H1 (cell line): ENCODE results near the gene ITGA11. TPM values are rescaled to one million over a fixed set of nuclear protein-coding genes. Genes with fewer than 3 reads are reported as not detected.

Experiments
- CTCF ChIA-PET: fragments of 300-600 bp; sonication (Branson Sonifier 250); formaldehyde crosslinking; loops from one replicate; lab custom pipeline; 2021; ENCODE audit not compliant: partially characterized antibody; lab: Charles Lee
- POLR2A ChIA-PET: fragments of 300-600 bp; sonication (Branson Sonifier 250); formaldehyde crosslinking; loops from one replicate; lab custom pipeline; 2021; ENCODE audit warnings: inconsistent platforms; ENCODE audit not compliant: partially characterized antibody; lab: Charles Lee
- DNase-seq, 2 experiments: peaks; one replicate each; pipeline versions ENCODE4 v3.0.0 to v3.0.0-alpha.2; 2010 to 2022; ENCODE audit warnings: low spot score in 2 of 2, low read depth in 1 of 2, mixed read lengths in 1 of 2
- FAIRE-seq: peaks from 2 replicates; lab custom pipeline; 2011; peaks lifted over from hg19 to GRCh38; lab: Jason Lieb, UNC
- H2AFZ ChIP-seq: 2 replicates; pipeline ENCODE4 v1.8.1; 2012; ENCODE audit warnings: low read length, inconsistent platforms
- H2AK5ac ChIP-seq: 2 replicates; pipeline ENCODE4 v1.6.1; 2013; ENCODE audit warnings: low read depth, low read length
- H2BK120ac ChIP-seq: replicated peaks from 2 replicates; pipeline ENCODE3; 2013; ENCODE audit warnings: low read depth, low read length, inconsistent platforms
- H2BK12ac ChIP-seq: 2 replicates; pipeline ENCODE4 v1.6.1; 2013; ENCODE audit warnings: low read depth, low read length
- H2BK15ac ChIP-seq: 2 replicates; pipeline ENCODE4 v1.6.1; 2013; ENCODE audit warnings: low read length
- H2BK20ac ChIP-seq: 2 replicates; pipeline ENCODE4 v1.6.1; 2013; ENCODE audit warnings: low read length
- H2BK5ac ChIP-seq: 2 replicates; pipeline ENCODE4 v1.6.1; 2013; ENCODE audit warnings: low read depth, low read length
- H3K14ac ChIP-seq: 2 replicates; pipeline ENCODE4 v1.6.1; 2013; ENCODE audit warnings: inconsistent platforms; ENCODE audit not compliant: insufficient read length
- H3K18ac ChIP-seq: 2 replicates; pipeline ENCODE4 v1.6.1; 2013; ENCODE audit warnings: low read length; ENCODE audit errors: extremely low read depth
- H3K23ac ChIP-seq: 2 replicates; pipeline ENCODE4 v1.6.1; 2013; ENCODE audit warnings: inconsistent platforms; ENCODE audit not compliant: insufficient read length
- H3K23me2 ChIP-seq: 2 replicates; pipeline ENCODE4 v1.6.1; 2013; ENCODE audit warnings: low read depth, low read length
- H3K27ac ChIP-seq: 2 replicates; pipeline ENCODE4 v1.6.1; 2011; ENCODE audit warnings: low read depth, low read length, inconsistent platforms
- H3K27me3 ChIP-seq, 4 experiments: replicated peaks in 1 of 4; 1 replicate in 1 of 4; 2 replicates in 3 of 4; pipeline versions ENCODE4 v1.6.1 to v1.8.1; 2011 to 2013; ENCODE audit warnings: low read length in 3 of 4, mild to moderate bottlenecking in 3 of 4, inconsistent platforms in 2 of 4, mixed read lengths in 2 of 4, moderate library complexity in 1 of 4; ENCODE audit not compliant: control insufficient read depth in 3 of 4, insufficient read depth in 3 of 4; ENCODE audit errors: extremely low read depth in 1 of 4
- H3K36me3 ChIP-seq, 4 experiments: 2 replicates each; pipeline versions ENCODE4 v1.6.1 to v1.8.1; 2011 to 2013; ENCODE audit warnings: mild to moderate bottlenecking in 4 of 4, low read length in 3 of 4, moderate library complexity in 2 of 4, control low read depth in 1 of 4, inconsistent platforms in 1 of 4; ENCODE audit not compliant: insufficient read depth in 4 of 4, control insufficient read depth in 2 of 4
- H3K4ac ChIP-seq: replicated peaks from 2 replicates; pipeline ENCODE3; 2013; ENCODE audit warnings: low read length, low read depth, mixed read lengths, inconsistent platforms; ENCODE audit not compliant: insufficient read length
- H3K4me1 ChIP-seq, 4 experiments: replicated peaks in 1 of 4; 1 replicate in 1 of 4; 2 replicates in 3 of 4; pipeline versions ENCODE4 v1.6.1 to v1.8.1; 2011 to 2013; ENCODE audit warnings: low read length in 3 of 4, inconsistent platforms in 2 of 4, mixed read lengths in 1 of 4; ENCODE audit not compliant: insufficient read depth in 4 of 4, control insufficient read depth in 3 of 4
- H3K4me2 ChIP-seq, 2 experiments: 2 replicates each; pipeline versions ENCODE4 v1.6.1 to v1.8.1; 2011 to 2013; ENCODE audit warnings: low read depth in 2 of 2, low read length in 2 of 2, control low read depth in 1 of 2, inconsistent platforms in 1 of 2, mild to moderate bottlenecking in 1 of 2; ENCODE audit not compliant: insufficient read depth in 1 of 2
- H3K4me3 ChIP-seq, 4 experiments: fragments of 200-600, 300-600 bp in 1 of 4; sonication (generic), shearing (Covaris generic), sonication (Bioruptor Twin) in 1 of 4; 2 replicates each; pipeline versions ENCODE4 v1.5.1 to v1.8.1; 2011 to 2016; ENCODE audit warnings: low read length in 4 of 4, low read depth in 3 of 4, control low read depth in 2 of 4, inconsistent platforms in 2 of 4, mild to moderate bottlenecking in 2 of 4, mixed read lengths in 1 of 4, moderate library complexity in 1 of 4; ENCODE audit not compliant: insufficient read depth in 2 of 4; ENCODE audit errors: extremely low read depth in 1 of 4
- H3K56ac ChIP-seq: replicated peaks from 2 replicates; pipeline ENCODE3; 2013; ENCODE audit warnings: low read depth, mild to moderate bottlenecking, mixed read lengths, low read length, inconsistent platforms; ENCODE audit not compliant: insufficient read length
- H3K79me1 ChIP-seq: 2 replicates; pipeline ENCODE4 v1.6.1; 2013; ENCODE audit warnings: low read depth, low read length, control low read depth
- H3K79me2 ChIP-seq, 2 experiments: 2 replicates each; pipeline versions ENCODE4 v1.6.1 to v1.8.1; 2012 to 2013; ENCODE audit warnings: low read length in 2 of 2, mild to moderate bottlenecking in 2 of 2, inconsistent platforms in 1 of 2; ENCODE audit not compliant: insufficient read depth in 2 of 2, control insufficient read depth in 1 of 2
- H3K9ac ChIP-seq, 4 experiments: replicated peaks in 1 of 4; 1 replicate in 1 of 4; 2 replicates in 3 of 4; pipeline versions ENCODE4 v1.6.1 to v1.8.1; 2011 to 2013; ENCODE audit warnings: low read depth in 3 of 4, low read length in 3 of 4, control low read depth in 2 of 4, mild to moderate bottlenecking in 2 of 4, moderate library complexity in 2 of 4, inconsistent platforms in 1 of 4; ENCODE audit errors: extremely low read depth in 1 of 4
- H3K9me3 ChIP-seq, 2 experiments: 2 replicates each; pipeline versions ENCODE4 v1.6.1 to v1.8.1; 2012 to 2013; ENCODE audit warnings: mild to moderate bottlenecking in 2 of 2, moderate library complexity in 2 of 2, control low read depth in 1 of 2, inconsistent platforms in 1 of 2, low read depth in 1 of 2, low read length in 1 of 2, mixed read lengths in 1 of 2; ENCODE audit not compliant: insufficient read depth in 2 of 2
- H4K20me1 ChIP-seq, 2 experiments: replicated peaks in 1 of 2; 2 replicates each; pipeline versions ENCODE3 to v1.8.1; 2011 to 2013; ENCODE audit warnings: inconsistent platforms in 2 of 2, low read length in 2 of 2, mild to moderate bottlenecking in 1 of 2; ENCODE audit not compliant: insufficient read depth in 2 of 2, control insufficient read depth in 1 of 2
- H4K5ac ChIP-seq: 2 replicates; pipeline ENCODE4 v1.6.1; 2013; ENCODE audit warnings: low read length, low read depth, mixed read lengths, inconsistent platforms; ENCODE audit not compliant: insufficient read length
- H4K8ac ChIP-seq: 2 replicates; pipeline ENCODE4 v1.8.0; 2013; ENCODE audit warnings: mild to moderate bottlenecking, moderate library complexity, low read length, inconsistent platforms; ENCODE audit not compliant: insufficient read depth; ENCODE audit errors: extremely low read depth
- H4K91ac ChIP-seq: replicated peaks from 2 replicates; pipeline ENCODE3; 2013; ENCODE audit warnings: low read length, mixed read lengths, inconsistent platforms; ENCODE audit not compliant: insufficient read length
- BRCA1 ChIP-seq: IDR thresholded peaks from 2 replicates; pipeline ENCODE4 v1.6.1; 2012; ENCODE audit warnings: low read depth, low read length, improper control_type of control experiment
- JUN ChIP-seq: IDR thresholded peaks from 2 replicates; pipeline ENCODE4 v1.6.1; 2011; ENCODE audit warnings: low read depth, mild to moderate bottlenecking, improper control_type of control experiment, low read length
- SAP30 ChIP-seq: fragments of 300-600 bp; sonication (generic); IDR thresholded peaks from 2 replicates; pipeline ENCODE4 v1.7.1; 2012; ENCODE audit warnings: low read length, moderate library complexity, mild to moderate bottlenecking, inconsistent platforms; ENCODE audit not compliant: insufficient read depth, insufficient replicate concordance
- polyA plus RNA-seq, 7 experiments: library from polyadenylated mRNA; depleted of rRNA in 3 of 7; stranded (reverse) in 5 of 7; unstranded in 2 of 7; fragments of >200 nt in 5 of 7; fragments of 200-250 nt in 2 of 7; gene quantifications; 1 replicate in 5 of 7; 2 replicates in 1 of 7; 4 replicates in 1 of 7; pipeline versions ENCODE4 v1.2.1 to v1.2.3, GENCODE V29; 2011 to 2013; ENCODE audit warnings: missing spikeins in 2 of 7, mixed read lengths in 2 of 7
- total RNA-seq: library from RNA; stranded (reverse); fragmentation: NEBNext Ultra II Directional; extraction: Animal tissue kit (Norgen Biotek cat#: 25700); gene quantifications from 2 replicates; pipeline ENCODE4 v1.2.1, GENCODE V29; 2021

ITGA11 gene
- total and polyA plus RNA-seq, 2 of the 8 experiments (the other 6 are each of a cell fraction or from before 2014, with no cell fraction given) = 0.05 to 0.06 TPM

DNA sequence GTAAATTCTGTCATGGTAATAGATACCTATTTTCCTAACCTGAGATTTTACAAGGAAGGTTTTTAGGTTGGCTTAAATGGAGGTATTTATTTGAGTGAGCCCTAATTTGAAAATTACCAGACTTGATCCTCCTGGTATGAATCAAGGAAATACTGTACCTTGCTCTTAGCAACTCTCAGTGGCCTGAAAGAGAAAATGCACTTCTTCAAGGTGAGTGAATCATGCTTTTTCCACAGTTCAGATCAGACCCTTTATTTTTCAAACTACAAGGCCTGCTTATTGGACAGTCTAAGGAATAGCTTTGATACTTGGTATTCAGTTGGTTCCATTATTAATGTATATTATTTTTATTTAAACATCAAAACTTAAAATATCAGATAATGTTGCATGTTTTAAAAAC is 139.0 kb downstream of the ITGA11 start:
- Histone ChIP-seq H3K79me1 (0 out of 2 replicates have a peak, but pooled peaks cover 2% of the 10 kb centered on the region), H3K9me3 (no peaks in the 10 kb centered on the region), H2AK5ac (no peak overlapping the region), H3K4me1 (peaks cover 0 to 13% (median 5%) of the 10 kb centered on the region in 4 experiments; a peak in 3 of 7 replicates), H4K91ac (no peak overlapping the region), H4K8ac (no peak overlapping the region), H4K20me1 (peaks cover 6 to 8% of the 10 kb centered on the region in 2 experiments), H4K5ac (no peak overlapping the region), H2BK5ac (no peak overlapping the region), H3K27ac (no peak overlapping the region), H3K79me2 (peaks cover 6 to 65% of the 10 kb centered on the region in 2 experiments), H2BK12ac (no peak overlapping the region), H3K27me3 (no peaks in the 10 kb centered on the region), H2BK120ac (no peak overlapping the region), H3K9ac (no peak overlapping the region), H3K23ac (no peak overlapping the region), H3K18ac (no peak overlapping the region), H2BK15ac (no peak overlapping the region), H3K56ac (no peak overlapping the region), H3K23me2 (no peaks in the 10 kb centered on the region), H3K4me2 (no peak overlapping the region), H2AFZ (no peak overlapping the region), H3K14ac (no peak overlapping the region), H3K4ac (no peak overlapping the region), H2BK20ac (no peak overlapping the region), H3K4me3 (no peak overlapping the region), H3K36me3 (peaks cover 3 to 42% (median 21%) of the 10 kb centered on the region in 4 experiments; a peak in 7 of 8 replicates)
- TF ChIP-seq SAP30 (no peak), BRCA1 (no peak), JUN (no peak)
- ChIA-PET POLR2A (interaction anchor here (0.8 to 5.7 kb wide), 2 partner anchors 10 to 15 kb away, joined by 3 to 28 read pairs; partner anchors contain the start of gene FEM1B), CTCF (interaction anchor here (11.3 kb wide), 1 partner anchor 12 kb away, joined by 85 read pairs; no protein-coding TSS in a partner anchor)
- DNase-seq (no peak), FAIRE-seq (no peak)
